GM19395 (cell line): ENCODE results near the gene DNAJB1.
"Not testable (repeated sequence)": the region's sequence is repeated elsewhere in the genome, so short reads cannot be mapped to it uniquely, and the experiment has no call there.

Experiments
- ATAC-seq: cut with Tn5 transposase; IDR thresholded peaks from one replicate; pipeline ENCODE4 v1.9.1; 2021; ENCODE audit warnings: mild to moderate bottlenecking, moderate library complexity; ENCODE audit not compliant: unreplicated experiment

DNAJB1 gene

GRCh38 chr19:14517840-14518505 lies at the start of gene DNAJB1:
Gene DNAJB1 (minus strand): TSS chr19:14518397. CDS start chr19:14518349, 48 bp downstream.
- ATAC-seq: peak; percentile 57

GRCh38 chr19:14567079-14567478 lies 48.9 kb upstream of the DNAJB1 start:
- no peak for ATAC-seq

- ATAC-seq: no peak
Measured at GRCh38 chr19:14566712-14567077, 48.5 kb upstream of the DNAJB1 start.

GRCh38 chr19:14565765-14566711 lies 47.8 kb upstream of the DNAJB1 start:
- no peak for ATAC-seq

GRCh38 chr19:14565298-14565679 lies 47.1 kb upstream of the DNAJB1 start:
- ATAC-seq: no peak

GRCh38 chr19:14564652-14565297 lies 46.6 kb upstream of the DNAJB1 start:
- not testable (repeated sequence) for ATAC-seq

GRCh38 chr19:14563989-14564651 lies 45.9 kb upstream of the DNAJB1 start:
- ATAC-seq: no peak

GRCh38 chr19:14563590-14563926 lies 45.4 kb upstream of the DNAJB1 start:
- no peak for ATAC-seq

GRCh38 chr19:14562660-14563589 lies 44.7 kb upstream of the DNAJB1 start:
- ATAC-seq: no peak

- ATAC-seq: no peak
Measured at GRCh38 chr19:14561847-14562351, 43.7 kb upstream of the DNAJB1 start.

- ATAC-seq: no peak
Measured at GRCh38 chr19:14561249-14561648, 43.1 kb upstream of the DNAJB1 start.

- no peak for ATAC-seq
Measured at GRCh38 chr19:14560776-14561108, 42.5 kb upstream of the DNAJB1 start.

GRCh38 chr19:14559916-14560775 lies 41.9 kb upstream of the DNAJB1 start:
- ATAC-seq: no peak

- no peak for ATAC-seq
Measured at GRCh38 chr19:14558370-14559066, 40.3 kb upstream of the DNAJB1 start.

GRCh38 chr19:14556662-14557188 lies 38.5 kb upstream of the DNAJB1 start:
- ATAC-seq: peak; percentile 71

- no peak for ATAC-seq
Measured at GRCh38 chr19:14555918-14556661, 37.9 kb upstream of the DNAJB1 start.

GRCh38 chr19:14554382-14554812 lies 36.2 kb upstream of the DNAJB1 start:
- no peak for ATAC-seq

GRCh38 chr19:14553939-14554243 lies 35.7 kb upstream of the DNAJB1 start:
- ATAC-seq: no peak
